ENCODE results near the gene U2AF2.

Gene U2AF2

GRCh38 chr19:55621205-55621672, 33.6 kb upstream of the U2AF2 start:
- no peak for DNase-seq

- DNase-seq = no peak
These were observed 33.1 kb upstream of the U2AF2 start for GRCh38 chr19:55621673-55622231.

- no peak for DNase-seq
These were observed 32.4 kb upstream of the U2AF2 start for GRCh38 chr19:55622242-55622969.

GRCh38 chr19:55623130-55623529, 31.7 kb upstream of the U2AF2 start:
- no peak for DNase-seq

GRCh38 chr19:55623561-55623960, 31.3 kb upstream of the U2AF2 start:
- no peak for DNase-seq

GRCh38 chr19:55624109-55625003, 30.5 kb upstream of the U2AF2 start, which contains the start of gene ZNF784:
ZNF784 (minus strand) TSS chr19:55624566; CDS start chr19:55624561, 5 bp downstream.
- peak in 57 of 58 donors; percentile 57 to 97 (median 90) for DNase-seq

- DNase-seq = no peak
These were observed 29.9 kb upstream of the U2AF2 start for GRCh38 chr19:55625004-55625326.

GRCh38 chr19:55626350-55626749, 28.5 kb upstream of the U2AF2 start:
- no peak for DNase-seq

- peak in 51 of 58 donors; percentile 24 to 94 (median 63) for DNase-seq
These were observed 22.4 kb upstream of the U2AF2 start for GRCh38 chr19:55632463-55632834.

- no peak for DNase-seq
These were observed 21.0 kb upstream of the U2AF2 start for GRCh38 chr19:55633861-55634260.

- no peak for DNase-seq
These were observed 19.5 kb upstream of the U2AF2 start for GRCh38 chr19:55635334-55635717.

- DNase-seq = no peak
These were observed 18.9 kb upstream of the U2AF2 start for GRCh38 chr19:55635856-55636440.

GRCh38 chr19:55636723-55637122, 18.1 kb upstream of the U2AF2 start:
- no peak for DNase-seq

- no peak for DNase-seq
These were observed 17.3 kb upstream of the U2AF2 start for GRCh38 chr19:55637534-55637933.

GRCh38 chr19:55638864-55639359, 15.9 kb upstream of the U2AF2 start:
- DNase-seq = peak in 3 of 58 donors; percentile 4 to 31 (median 9)

GRCh38 chr19:55640043-55640576, 14.7 kb upstream of the U2AF2 start:
- peak in 45 of 58 donors; percentile 24 to 67 (median 52) for DNase-seq

- peak in 50 of 58 donors; percentile 27 to 86 (median 67) for DNase-seq
These were observed 14.0 kb upstream of the U2AF2 start, which contains the start of gene ZNF580 for GRCh38 chr19:55640577-55641425. ZNF580 (plus strand) TSS chr19:55641002; CDS start chr19:55642509, 1,507 bp downstream.

- peak in 3 of 58 donors; percentile 32 to 59 (median 44) for DNase-seq
These were observed 13.2 kb upstream of the U2AF2 start for GRCh38 chr19:55641426-55642152.

Data from anterior cingulate cortex (tissue), 58 donors.